NCI-H2107 (cell line): Measurements from ENCODE around the gene ANKFN1.

ENCODE experiments used
- DNase-seq: peaks from one replicate; lab custom pipeline; 2025; lab: John Stamatoyannopoulos, UW

The ANKFN1 gene

DNA sequence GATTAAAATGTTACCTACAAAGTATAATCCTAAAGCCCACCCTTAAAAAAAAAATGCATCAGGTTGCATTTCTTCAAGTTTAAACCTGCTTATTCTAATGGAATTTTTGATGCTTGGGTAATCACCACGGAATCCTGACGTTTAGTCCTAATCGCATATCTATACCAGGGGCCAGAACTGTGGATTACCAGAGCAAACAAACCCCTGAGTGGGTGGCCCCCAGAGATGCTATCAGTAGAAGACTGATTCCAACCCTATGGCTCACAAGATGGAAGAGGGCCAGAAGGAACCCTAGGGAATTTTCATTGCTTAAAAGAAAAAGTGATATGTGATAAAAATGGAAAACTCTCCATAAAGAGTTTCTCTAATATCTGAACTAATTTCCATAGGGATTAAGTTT is 288.0 kb downstream of the ANKFN1 start:
- no peak for DNase-seq

DNA sequence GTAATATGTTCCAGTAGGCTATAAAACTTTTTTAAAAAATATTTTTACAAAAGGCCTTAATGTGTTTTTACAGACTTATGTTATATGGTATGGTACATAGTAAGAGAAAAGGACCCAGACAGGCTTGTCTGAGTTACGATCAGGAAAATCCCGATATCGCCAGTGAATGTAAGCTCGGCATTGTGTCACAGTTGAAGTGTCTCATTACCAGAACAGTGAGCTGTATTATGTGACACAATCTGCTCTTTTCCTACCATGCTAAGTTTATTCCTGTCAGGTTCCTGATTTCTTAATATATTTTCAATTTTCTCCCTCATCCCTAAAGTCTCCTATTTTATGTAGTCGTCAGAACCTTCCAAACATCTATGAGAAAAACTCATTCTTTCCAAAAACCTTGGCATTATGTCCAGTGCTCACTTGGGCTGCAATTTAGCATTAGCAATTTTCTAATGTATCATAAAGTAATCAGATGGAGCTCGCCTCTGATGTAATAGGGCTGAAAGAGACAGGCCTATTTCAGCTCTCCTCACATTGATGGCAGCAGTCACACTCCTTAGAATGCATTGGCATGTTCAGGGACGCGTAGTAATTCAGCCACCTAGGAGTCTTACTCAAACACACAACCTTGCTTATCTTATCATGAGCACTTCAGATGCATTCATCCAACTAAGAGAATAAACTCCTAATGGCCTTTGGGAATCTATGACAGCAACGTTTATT is 292.6 kb downstream of the ANKFN1 start:
- DNase-seq: no peak

DNA sequence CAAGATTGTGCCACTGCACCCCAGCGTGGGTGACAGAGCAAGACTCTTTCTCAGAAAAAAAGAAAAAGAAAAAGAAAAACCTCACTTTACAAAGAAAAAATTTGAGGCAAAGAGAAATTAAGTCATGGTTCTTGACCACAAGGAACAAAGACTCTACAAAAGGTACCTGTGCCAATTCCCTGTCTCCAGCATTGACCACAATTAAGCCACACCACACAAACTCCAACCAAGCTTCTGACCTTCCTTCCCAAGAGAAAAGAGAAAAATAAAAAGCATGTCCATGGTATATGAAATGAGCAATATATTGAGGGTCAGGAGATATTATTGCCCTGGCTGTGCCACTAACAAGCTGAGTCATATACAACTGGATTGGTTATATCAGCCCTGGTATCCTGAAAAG is 293.9 kb downstream of the ANKFN1 start:
- DNase-seq: no peak

DNA sequence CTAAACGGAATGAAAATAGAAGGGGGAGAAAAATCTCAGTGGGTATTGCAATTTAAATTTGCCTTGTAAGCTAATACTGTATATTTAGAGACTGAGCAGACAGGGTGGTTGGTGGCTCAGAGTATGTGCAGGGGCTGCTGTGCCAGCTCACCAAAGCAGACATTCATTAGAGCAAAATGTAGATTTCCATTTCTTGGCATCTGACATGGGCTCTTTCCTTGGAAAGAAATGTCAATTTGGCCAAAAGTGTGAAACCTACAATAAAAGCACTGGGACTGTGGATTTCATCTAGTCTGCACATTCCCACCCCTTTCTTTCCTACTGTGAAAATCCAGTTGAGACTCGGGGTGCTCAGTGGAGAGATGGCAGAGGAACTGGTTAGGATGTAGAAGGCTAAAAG is 295.1 kb downstream of the ANKFN1 start:
- no peak for DNase-seq

DNA sequence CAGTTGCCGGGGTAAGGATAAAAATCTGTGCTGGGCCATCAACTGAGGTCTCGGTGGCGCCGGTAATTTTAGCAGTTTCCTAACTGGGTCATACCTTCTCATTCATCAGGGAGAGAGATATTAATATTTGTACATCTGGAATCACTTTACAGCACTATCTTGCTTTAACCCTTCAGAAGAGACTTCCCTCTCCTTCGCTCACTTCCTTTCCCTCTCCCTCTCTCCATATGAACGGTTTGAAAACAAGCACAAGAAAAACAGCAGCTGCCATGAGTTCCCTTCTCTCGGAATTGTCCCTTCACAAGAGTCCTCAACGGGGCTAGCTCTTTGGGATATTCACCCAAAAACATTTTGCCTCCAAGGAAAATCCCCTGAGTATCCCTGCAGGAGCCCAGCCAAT is 295.9 kb downstream of the ANKFN1 start:
- DNase-seq: no peak

DNA sequence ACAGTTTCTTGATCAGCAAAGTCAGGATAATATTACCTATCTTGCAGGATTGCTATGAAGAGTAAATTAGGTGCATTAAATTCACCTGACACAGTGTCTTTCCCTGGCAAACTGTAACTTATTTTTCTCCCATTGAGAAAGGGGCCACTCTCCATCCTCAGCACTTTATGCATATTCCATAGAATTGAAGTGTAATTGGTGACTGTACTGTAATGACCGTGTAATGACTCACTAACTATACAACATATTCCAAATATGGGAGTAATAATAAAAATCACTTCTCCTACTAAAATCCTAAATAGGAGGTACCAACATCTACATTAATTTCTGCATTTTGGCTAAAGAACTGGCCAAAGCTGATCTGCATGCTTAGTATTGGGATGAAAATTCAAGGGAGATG is 298.4 kb downstream of the ANKFN1 start:
- DNase-seq: no peak

DNA sequence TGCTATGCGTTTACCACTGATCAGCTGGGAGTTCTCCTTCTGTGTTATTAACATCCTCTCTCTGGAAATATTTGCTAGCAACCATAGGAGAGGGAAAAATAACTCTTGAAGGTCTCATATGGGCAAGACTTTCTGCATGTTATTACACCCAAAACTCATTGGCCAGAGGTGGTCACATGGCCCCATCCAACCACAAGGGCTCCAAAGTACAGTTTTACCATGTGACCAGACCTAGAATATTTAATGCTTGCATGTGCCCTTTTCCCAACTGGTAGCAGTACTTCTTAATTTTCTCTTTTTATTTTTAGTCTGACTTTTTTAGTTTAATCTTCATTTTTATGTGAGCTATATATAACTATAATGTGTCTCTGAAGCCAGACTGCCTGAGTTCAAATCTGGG is 299.2 kb downstream of the ANKFN1 start:
- DNase-seq: no peak

DNA sequence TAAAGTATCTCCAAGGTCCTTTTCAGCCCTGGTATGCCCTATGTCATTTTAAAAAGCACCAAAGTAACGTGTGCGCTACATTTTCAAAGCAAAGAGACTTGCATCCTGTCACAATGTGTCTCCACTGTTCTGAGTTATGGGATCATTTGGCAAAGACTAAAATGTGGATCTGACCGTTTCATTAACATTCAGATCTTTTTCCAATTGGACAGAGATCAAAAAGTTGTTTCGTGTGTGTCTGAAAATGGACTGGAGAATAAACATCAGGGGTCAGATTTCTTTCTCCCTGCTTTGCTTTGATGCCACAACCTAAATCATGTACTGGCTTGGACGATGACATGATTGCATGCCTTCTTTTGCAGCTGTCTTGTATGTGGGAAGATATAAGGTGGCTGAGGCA is 304.2 kb downstream of the ANKFN1 start:
- DNase-seq: no peak

DNA sequence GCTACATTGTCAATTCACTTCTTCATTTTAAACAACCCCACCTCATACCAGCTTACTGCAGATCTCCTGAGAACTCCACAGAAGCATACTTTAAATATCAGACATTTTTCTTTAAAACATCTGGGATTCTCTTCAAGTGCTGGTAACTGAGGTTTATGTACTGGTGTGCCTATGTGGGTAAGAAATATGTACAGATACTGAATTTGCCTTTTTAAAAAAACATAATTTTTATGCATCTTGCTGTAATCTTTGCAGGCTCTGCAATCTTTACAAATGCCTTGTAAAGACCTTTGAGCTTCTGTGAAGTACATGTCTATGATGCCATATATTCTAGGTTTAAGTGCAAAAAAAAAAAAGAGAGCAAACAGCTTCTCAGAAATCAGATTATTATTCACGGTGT is 312.6 kb downstream of the ANKFN1 start:
- no peak for DNase-seq

DNA sequence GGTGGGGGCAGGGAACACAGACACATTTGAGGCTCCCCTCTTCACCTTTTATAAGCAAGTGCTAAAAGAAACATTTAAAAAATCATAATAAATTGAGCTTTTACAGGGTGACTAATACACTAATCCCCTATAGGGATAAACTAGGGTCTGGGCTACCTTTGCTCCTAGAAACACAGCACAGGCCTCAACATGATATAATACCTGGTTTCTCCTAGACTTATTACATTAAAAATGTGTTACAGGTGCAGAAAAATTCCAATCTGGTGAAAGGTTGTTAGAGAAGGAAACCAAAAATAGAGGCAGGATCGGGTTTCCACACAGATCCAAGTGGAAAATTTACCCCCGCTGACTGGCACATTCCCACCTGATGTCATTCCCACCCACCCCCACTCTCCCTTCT is 315.6 kb downstream of the ANKFN1 start:
- DNase-seq: no peak

DNA sequence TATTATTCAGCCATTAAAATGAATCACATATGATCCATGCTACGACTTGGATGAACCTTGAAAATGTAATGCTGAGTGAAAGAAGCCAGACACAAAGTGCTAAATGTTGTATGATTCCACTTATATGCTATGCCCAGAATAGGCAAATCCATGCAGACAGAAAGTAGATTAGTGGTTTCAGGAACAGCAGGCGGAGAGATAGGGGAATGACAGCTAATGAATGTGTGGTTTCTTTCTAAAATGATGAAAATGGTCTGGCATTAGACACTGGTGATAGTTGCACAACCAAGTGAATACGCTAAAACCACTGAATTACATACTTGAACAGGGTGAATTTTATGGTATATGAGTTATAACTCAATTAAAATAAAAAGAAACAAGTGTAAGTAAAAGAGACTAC is 318.4 kb downstream of the ANKFN1 start:
- DNase-seq: no peak

DNA sequence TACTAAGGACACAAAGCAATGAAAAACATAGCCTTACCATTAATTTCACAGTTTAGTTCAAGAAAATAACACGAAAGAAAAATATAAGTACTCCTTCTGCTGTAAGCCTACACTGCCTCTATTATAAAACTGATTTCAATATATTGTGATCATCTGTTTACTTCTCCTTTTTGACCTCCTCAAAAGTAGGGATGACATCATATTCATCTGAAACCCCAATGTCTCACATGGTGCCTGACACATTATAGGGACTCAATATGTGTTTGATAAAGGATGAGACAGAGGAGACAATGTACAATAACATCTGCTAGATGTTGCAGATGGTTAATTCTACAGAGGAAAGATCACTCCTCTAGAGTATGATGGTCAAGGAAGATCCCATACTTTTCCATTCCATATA is 321.8 kb downstream of the ANKFN1 start:
- no peak for DNase-seq

DNA sequence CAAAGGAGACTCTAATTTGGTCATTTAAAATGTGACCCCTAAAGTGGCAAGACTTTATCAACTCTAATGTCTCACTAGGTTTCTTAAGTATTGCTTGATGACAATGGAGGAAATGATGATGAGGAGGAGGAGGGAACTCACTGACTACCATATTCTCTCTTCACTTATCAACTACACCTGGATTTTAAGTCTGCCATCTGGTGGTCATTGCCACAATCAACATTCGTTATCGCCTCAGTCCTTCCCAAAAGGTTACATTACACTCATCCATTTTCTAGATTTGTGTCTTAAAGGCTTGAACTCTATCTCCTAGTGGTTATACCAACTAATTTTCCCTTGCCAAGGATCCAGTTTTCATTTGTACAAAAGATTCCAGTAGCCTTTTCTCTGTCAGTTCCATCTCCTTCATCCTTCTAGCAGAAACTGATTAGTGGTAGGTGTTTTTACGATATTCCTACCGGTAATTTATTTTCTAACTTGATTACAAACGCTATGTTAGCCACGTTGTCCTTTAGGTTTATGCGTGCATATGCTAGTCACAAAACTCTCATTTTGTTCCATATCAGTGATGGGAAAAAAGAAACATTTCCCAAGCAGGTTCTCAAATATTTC is 325.7 kb downstream of the ANKFN1 start:
- DNase-seq: no peak

DNA sequence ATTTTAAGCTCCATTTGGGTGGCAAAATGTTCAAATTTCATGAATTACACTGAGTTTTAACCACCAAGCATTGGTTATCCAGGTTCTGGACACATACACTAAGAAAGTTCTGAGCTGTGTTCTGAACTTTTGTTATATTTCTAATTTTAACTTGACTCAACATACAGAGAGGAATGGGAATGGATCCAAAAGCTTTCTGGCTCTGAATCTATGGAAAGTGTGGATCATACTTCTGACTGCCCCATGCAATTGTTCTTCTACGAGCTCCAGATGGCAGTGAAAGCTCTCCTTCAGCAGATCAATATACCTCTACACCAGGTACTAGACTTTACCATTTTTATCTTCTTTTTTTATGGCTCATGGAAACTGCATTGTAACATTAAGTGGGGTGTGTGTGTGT is 327.2 kb downstream of the ANKFN1 start:
- DNase-seq: no peak

DNA sequence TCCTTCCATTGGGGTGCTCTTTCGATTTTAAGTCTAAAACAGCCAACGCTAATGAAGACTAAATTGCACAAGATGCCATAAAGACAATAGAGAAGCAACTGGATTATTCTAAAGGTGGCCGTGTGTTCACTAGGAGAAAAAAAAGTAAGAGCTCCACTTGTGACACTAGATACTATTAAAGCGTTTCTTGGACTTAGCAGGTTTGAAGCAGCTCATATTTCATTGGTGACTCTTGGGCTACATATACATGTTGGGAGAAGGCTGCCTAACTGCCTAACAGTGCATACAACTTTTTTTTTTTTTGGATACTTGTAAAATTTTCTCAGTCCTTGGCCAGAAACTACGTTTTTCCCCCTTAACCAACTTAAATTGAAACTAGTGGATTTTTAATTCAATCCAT is 328.4 kb downstream of the ANKFN1 start:
- DNase-seq: no peak

DNA sequence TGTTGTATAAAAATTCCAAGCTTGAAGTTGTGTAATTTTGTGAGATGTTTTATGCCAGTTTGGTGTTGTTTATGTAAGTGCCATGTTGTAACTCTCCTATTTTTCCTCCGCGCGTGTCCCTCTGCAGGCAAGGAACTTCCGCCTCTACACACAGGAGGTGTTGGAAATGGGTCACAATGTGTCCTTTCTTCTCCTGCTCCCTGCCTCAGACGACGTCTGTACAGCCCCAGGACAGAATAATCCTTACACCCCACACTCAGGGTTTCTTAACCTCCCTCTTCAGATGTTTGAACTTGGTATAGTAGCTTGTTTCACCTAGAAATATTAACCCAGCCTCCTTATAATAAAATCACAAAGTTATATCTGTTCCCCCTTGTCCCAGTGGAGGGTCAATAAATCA is 329.0 kb downstream of the ANKFN1 start:
- no peak for DNase-seq

DNA sequence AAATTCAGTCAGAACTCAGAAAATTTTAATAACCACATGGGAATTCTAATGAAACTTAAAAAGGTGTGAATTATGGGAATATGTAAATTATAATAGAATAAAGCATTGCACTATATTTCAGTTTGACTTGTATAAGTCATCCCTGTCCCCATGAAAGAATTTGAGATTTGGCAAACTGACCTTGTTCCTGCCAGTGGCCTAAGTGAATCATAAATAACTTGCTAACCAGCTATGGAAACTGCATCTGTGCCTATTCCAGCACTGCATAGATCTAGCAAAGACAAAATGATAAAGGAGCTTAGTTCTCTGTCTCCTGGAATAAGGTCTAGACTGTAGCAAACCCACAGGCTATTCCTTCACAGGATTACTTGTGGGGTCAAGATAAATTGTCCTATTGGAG is 333.5 kb downstream of the ANKFN1 start:
- no peak for DNase-seq

DNA sequence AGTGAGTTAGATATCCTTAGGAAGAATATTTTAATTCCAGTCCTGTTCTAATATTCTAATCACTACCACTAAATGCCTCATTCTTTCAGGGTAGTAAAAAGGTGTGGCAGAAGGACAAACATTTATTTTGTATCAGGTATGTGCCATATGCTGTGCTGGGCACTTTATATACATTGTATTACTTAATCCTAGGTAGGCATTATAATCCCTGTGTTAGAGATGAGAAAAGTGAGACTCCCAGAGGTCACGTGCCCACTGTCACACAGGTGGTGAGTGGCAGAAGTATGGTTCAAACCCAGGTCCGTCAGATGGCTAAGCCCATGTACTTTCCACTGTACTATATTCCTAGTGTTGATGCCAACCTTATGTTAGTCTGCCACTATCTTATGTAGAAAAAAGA is 335.5 kb downstream of the ANKFN1 start:
- DNase-seq: no peak

DNA sequence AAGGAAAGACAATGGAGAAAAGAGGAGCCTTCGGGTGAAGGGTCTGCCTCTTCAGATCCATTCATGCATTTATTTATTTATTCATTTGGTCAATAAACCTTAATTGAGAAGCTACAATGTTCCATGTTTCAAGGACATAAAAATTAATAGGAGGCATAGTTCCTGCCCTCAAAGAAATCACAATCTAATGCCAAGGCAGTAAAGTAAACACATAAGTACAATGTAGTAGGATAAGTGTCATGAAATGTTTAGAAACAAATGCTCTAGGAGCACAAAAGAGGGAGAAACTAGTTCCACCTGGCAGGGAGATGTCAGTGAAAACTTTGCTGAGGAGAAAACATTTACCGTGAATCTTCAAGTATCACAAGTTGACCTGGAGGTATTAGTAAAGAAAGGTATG is 336.7 kb downstream of the ANKFN1 start:
- no peak for DNase-seq

DNA sequence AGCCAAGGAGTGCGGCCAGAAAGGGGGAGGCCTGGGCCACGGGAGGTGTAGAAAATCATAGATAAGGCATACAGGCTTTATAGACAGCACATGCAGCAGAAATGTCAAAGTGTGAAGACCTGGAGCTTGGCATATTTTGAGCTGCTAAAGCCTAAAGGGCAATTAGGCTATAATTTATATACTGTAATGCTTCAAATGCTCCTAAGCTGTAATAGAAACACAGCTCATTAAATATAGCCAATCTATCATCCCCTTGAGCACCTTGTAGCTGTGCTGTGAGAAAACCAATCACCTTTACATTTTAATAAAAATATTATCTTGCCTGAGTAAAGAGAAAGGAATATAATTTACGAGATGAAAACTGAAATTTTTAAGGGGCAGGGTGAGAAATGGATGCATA is 342.3 kb downstream of the ANKFN1 start:
- no peak for DNase-seq

DNA sequence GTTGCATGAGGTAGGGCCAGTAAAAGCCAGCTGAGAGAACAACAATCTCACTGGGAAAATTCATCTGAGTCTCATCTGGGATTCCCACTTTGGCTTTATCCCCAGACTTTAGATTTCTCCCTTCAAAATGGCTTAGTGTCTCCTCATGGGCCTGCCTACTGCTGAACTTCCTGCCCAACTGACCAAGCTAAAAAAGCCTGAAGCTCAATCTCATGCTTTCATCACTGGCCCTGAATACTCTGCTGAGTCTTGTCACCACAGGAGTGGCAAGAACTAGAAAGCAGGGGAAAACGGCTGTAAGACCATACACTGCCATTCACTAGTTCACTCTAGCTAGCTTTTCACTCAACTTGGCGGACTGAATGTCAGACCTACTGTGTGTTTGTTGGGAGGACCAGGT is 343.9 kb downstream of the ANKFN1 start:
- DNase-seq: no peak

DNA sequence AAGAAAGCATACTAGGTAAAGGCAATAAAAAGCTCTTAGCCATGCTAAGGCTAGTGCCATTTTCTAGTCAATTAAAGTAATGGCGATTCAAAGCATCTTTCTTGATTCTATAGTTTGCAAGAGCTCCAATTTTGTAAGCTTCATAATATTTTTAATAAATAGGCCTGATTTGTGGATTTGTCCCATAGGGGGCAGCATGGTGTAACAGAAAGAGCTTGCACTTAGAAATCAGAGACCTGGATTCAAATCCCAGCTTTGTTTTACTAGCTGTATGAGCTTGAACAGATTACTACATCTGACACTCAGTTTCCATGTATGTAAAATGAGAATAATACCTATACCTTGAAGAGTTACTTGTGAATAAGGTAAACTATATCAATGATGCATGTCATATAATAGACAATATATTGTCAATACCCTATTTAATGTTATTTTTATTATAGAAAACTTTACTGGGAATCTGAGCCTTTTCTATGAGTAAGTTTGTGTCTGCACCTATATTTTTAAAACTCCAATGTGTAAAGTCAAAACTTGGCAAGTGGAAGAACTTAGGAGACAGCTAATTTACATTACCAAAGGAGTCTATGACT is 346.6 kb downstream of the ANKFN1 start:
- no peak for DNase-seq

DNA sequence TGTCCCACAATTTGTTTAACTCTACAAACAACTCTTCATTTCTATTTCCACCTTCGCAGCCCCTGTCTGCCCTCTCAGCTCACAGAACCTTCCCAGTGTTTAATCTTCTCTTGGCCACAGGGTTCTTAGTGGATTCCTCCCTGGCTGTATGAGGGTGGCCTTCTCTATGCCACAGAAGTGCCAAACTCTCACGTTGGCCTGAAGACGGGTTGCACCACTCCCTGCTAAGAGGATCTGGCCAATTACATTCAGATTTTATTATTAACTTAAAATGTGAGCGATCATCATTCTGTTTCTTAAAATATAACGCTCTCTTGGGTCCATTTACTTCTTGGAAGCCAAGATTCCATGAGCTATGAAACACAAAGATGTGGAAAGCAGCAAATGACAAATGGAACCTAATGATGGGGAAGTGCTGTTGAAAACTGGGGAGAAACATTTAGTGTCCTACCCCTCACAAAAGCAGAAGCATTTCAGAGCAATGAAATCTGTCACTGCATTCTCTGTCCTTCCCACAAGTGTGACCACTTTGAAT is 348.9 kb downstream of the ANKFN1 start:
- DNase-seq: no peak
